Measurements from ENCODE around the gene CHRNB4. TPM values are rescaled to one million over a fixed set of nuclear protein-coding genes. Genes with fewer than 3 reads are reported as not detected.

The CHRNB4 gene
- polyA plus RNA-seq, 2 of the 4 experiments (the other 2 are of a cell fraction): 0.53 to 3.2 TPM

GRCh38 chr15:78636378-78636859, 4.6 kb downstream of the CHRNB4 start:
- Histone ChIP-seq H3K4me3 (no peak overlapping the region), H3K4me1 (0 out of 3 replicates have a peak, but pooled peaks cover 3% of the 10 kb centered on the region), H3K9me3 (peaks cover 7% of the 10 kb centered on the region), H3K27ac (no peak overlapping the region), H3K4me2 (no peak overlapping the region)
- no peak for DNase-seq (ENCODE audit: low read depth in 1 of 2, low spot score in 1 of 2)
- CTCF ChIA-PET: interaction anchor here (0.6 to 15.4 kb wide), 7 partner anchors 12 to 558 kb away, joined by 3 to 224 read pairs (median 55); partner anchors contain the start of gene CHRNA3
- 34% methylated on average over 2 of the region's 2 CpGs for WGBS (ENCODE audit: missing lambda C conversion rate)
- POLR2A ChIA-PET: no interaction called here
- no peak for ATAC-seq
- no peak for FAIRE-seq
- TF ChIP-seq JUN (IDR thresholded peaks at IDR 0.05) (no peak), MAFK (IDR thresholded peaks at IDR 0.05; ENCODE audit: partially characterized antibody) (no peak), ESRRA (IDR thresholded peaks at IDR 0.05; ENCODE audit: borderline replicate concordance, low read length) (no peak), TP53 (CRISPR knock-in tag; IDR thresholded peaks at IDR 0.05) (no peak), SMC3 (IDR thresholded peaks at IDR 0.05) (no peak), FOSL2 (IDR thresholded peaks at IDR 0.05) (no peak), FOSL2 (CRISPR knock-in tag; IDR thresholded peaks at IDR 0.05) (no peak), BCL3 (IDR thresholded peaks at IDR 0.05) (no peak), RFX5 (IDR thresholded peaks at IDR 0.05) (no peak), USF2 (IDR thresholded peaks at IDR 0.05) (no peak), ELK1 (IDR thresholded peaks at IDR 0.05; ENCODE audit: low read depth, low read length) (no peak), CBX2 (IDR thresholded peaks at IDR 0.05; ENCODE audit: borderline replicate concordance, low read depth) (no peak), HOXA7 (CRISPR knock-in tag; IDR thresholded peaks at IDR 0.05) (no peak)

- TF ChIP-seq RARB (CRISPR knock-in tag; IDR thresholded peaks at IDR 0.05) (no peak), FOSL2 (IDR thresholded peaks at IDR 0.05) (no peak), FOSL2 (CRISPR knock-in tag; IDR thresholded peaks at IDR 0.05) (no peak), USF2 (IDR thresholded peaks at IDR 0.05) (no peak), HOXB13 (CRISPR knock-in tag; IDR thresholded peaks at IDR 0.05; ENCODE audit: low read depth) (no peak), ELK1 (IDR thresholded peaks at IDR 0.05; ENCODE audit: low read depth, low read length) (no peak), BCL3 (IDR thresholded peaks at IDR 0.05) (no peak)
- Histone ChIP-seq H3K4me3 (no peak overlapping the region), H3K9me3 (peaks cover 7% of the 10 kb centered on the region), H3K27ac (no peak overlapping the region), H3K4me2 (no peak overlapping the region), H3K4me1 (0 out of 3 replicates have a peak, but pooled peaks cover under 1% of the 10 kb centered on the region)
- ATAC-seq (no peak), DNase-seq (ENCODE audit: low read depth in 1 of 2, low spot score in 1 of 2) (no peak), FAIRE-seq (no peak)
- 57% methylated on average over 10 of the region's 10 CpGs for WGBS (ENCODE audit: missing lambda C conversion rate)
- ChIA-PET CTCF (interaction anchor here (0.9 to 15.4 kb wide), 8 partner anchors 11 to 116 kb away, joined by 3 to 224 read pairs (median 6); partner anchors contain the start of gene CHRNA3), POLR2A (no interaction called here)
Measured at GRCh38 chr15:78635346-78635745, 5.7 kb downstream of the CHRNB4 start.
